ENCODE results near the gene B4GALT5.

DNA sequence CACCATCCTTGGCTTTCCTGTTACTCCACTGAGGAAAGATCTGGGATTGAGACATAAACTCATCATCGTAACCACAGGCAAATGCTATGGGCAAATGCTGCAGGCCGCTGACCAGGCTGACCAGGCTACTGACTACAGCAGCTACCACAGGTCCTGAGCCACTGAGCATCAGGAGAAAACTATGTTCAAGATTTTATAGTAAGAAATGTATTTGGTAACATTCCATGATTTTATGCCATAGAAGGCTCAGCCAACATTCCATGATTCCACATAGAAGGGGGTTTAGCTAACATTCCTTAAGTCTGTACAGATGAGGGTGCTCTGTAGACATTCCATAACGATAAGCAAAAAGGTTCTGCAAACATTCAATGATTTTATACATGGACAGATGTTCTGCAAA lies 16.1 kb upstream of the B4GALT5 start:
- TF ChIP-seq, protein P1, sequence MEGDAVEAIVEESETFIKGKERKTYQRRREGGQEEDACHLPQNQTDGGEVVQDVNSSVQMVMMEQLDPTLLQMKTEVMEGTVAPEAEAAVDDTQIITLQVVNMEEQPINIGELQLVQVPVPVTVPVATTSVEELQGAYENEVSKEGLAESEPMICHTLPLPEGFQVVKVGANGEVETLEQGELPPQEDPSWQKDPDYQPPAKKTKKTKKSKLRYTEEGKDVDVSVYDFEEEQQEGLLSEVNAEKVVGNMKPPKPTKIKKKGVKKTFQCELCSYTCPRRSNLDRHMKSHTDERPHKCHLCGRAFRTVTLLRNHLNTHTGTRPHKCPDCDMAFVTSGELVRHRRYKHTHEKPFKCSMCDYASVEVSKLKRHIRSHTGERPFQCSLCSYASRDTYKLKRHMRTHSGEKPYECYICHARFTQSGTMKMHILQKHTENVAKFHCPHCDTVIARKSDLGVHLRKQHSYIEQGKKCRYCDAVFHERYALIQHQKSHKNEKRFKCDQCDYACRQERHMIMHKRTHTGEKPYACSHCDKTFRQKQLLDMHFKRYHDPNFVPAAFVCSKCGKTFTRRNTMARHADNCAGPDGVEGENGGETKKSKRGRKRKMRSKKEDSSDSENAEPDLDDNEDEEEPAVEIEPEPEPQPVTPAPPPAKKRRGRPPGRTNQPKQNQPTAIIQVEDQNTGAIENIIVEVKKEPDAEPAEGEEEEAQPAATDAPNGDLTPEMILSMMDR (conservative IDR thresholded peaks at IDR 0.05 in 1 of 2, IDR thresholded peaks at IDR 0.05 in 1 of 2; ENCODE audit: low read depth in 1 of 2, low read length in 2 of 2) = no peak
- no peak for TF ChIP-seq EZH2 (IDR thresholded peaks at IDR 0.05; ENCODE audit: low read length, missing control alignments)

All from fibroblast of lung (primary cell).